HG03558 (cell line): Measurements from ENCODE around the gene MAP3K14.
"Not testable (repeated sequence)": the region's sequence is repeated elsewhere in the genome, so short reads cannot be mapped to it uniquely, and the experiment has no call there.

ENCODE experiments used
- ATAC-seq: cut with Tn5 transposase; IDR thresholded peaks from one replicate; pipeline ENCODE4 v1.9.1; 2021; ENCODE audit warnings: moderate number of reproducible peaks; ENCODE audit not compliant: unreplicated experiment; ENCODE audit errors: extremely low read depth

Gene MAP3K14

GRCh38 chr17:45264430-45264829, 52.4 kb downstream of the MAP3K14 start:
- no peak for ATAC-seq

- ATAC-seq = no peak
Measured at GRCh38 chr17:45263477-45263860, 53.4 kb downstream of the MAP3K14 start.

GRCh38 chr17:45262516-45263476, 54.0 kb downstream of the MAP3K14 start:
- ATAC-seq = no peak

GRCh38 chr17:45261577-45262515, 55.0 kb downstream of the MAP3K14 start, which contains the start of gene SPATA32:
Gene SPATA32, minus strand, starts transcription at chr17:45262094. Its CDS starts 78 bp downstream, at chr17:45262016.
- no peak for ATAC-seq

- ATAC-seq = no peak
Measured at GRCh38 chr17:45260204-45260783, 56.5 kb downstream of the MAP3K14 start.

- ATAC-seq = no peak
Measured at GRCh38 chr17:45258981-45259380, 57.8 kb downstream of the MAP3K14 start.

- no peak for ATAC-seq
Measured at GRCh38 chr17:45257115-45257514, 59.7 kb downstream of the MAP3K14 start.

- no peak for ATAC-seq
Measured at GRCh38 chr17:45256114-45256966, 60.5 kb downstream of the MAP3K14 start.

GRCh38 chr17:45255358-45255757, 61.5 kb downstream of the MAP3K14 start:
- ATAC-seq = no peak

- no peak for ATAC-seq
Measured at GRCh38 chr17:45253879-45254278, 62.9 kb downstream of the MAP3K14 start.

- ATAC-seq = not testable (repeated sequence)
Measured at GRCh38 chr17:45253237-45253636, 63.6 kb downstream of the MAP3K14 start.

GRCh38 chr17:45251931-45252330, 64.9 kb downstream of the MAP3K14 start:
- no peak for ATAC-seq

- ATAC-seq = no peak
Measured at GRCh38 chr17:45248132-45248957, 68.5 kb downstream of the MAP3K14 start.

- no peak for ATAC-seq
Measured at GRCh38 chr17:45247429-45248131, 69.2 kb downstream of the MAP3K14 start.

- no peak for ATAC-seq
Measured at GRCh38 chr17:45246861-45247428, 69.9 kb downstream of the MAP3K14 start.

- ATAC-seq = no peak
Measured at GRCh38 chr17:45246338-45246737, 70.5 kb downstream of the MAP3K14 start.

GRCh38 chr17:45244725-45245656, 71.8 kb downstream of the MAP3K14 start:
- ATAC-seq = no peak
